H1 (cell line): ENCODE results near the gene NAA11. TPM values are rescaled to one million over a fixed set of nuclear protein-coding genes. Genes with fewer than 3 reads are reported as not detected.

Experiments used
- CTCF ChIA-PET: fragments of 300-600 bp; sonication (Branson Sonifier 250); formaldehyde crosslinking; loops from one replicate; lab custom pipeline; 2021; ENCODE audit not compliant: partially characterized antibody; lab: Charles Lee
- POLR2A ChIA-PET: fragments of 300-600 bp; sonication (Branson Sonifier 250); formaldehyde crosslinking; loops from one replicate; lab custom pipeline; 2021; ENCODE audit warnings: inconsistent platforms; ENCODE audit not compliant: partially characterized antibody; lab: Charles Lee
- DNase-seq, 2 experiments: peaks; one replicate each; pipeline versions ENCODE4 v3.0.0 to v3.0.0-alpha.2; 2010 to 2022; ENCODE audit warnings: low spot score in 2 of 2, low read depth in 1 of 2, mixed read lengths in 1 of 2
- FAIRE-seq: peaks from 2 replicates; lab custom pipeline; 2011; peaks lifted over from hg19 to GRCh38; lab: Jason Lieb, UNC
- H2AFZ ChIP-seq: 2 replicates; pipeline ENCODE4 v1.8.1; 2012; ENCODE audit warnings: low read length, inconsistent platforms
- H2AK5ac ChIP-seq: 2 replicates; pipeline ENCODE4 v1.6.1; 2013; ENCODE audit warnings: low read depth, low read length
- H2BK120ac ChIP-seq: replicated peaks from 2 replicates; pipeline ENCODE3; 2013; ENCODE audit warnings: low read depth, low read length, inconsistent platforms
- H2BK12ac ChIP-seq: 2 replicates; pipeline ENCODE4 v1.6.1; 2013; ENCODE audit warnings: low read depth, low read length
- H2BK15ac ChIP-seq: 2 replicates; pipeline ENCODE4 v1.6.1; 2013; ENCODE audit warnings: low read length
- H2BK20ac ChIP-seq: 2 replicates; pipeline ENCODE4 v1.6.1; 2013; ENCODE audit warnings: low read length
- H2BK5ac ChIP-seq: 2 replicates; pipeline ENCODE4 v1.6.1; 2013; ENCODE audit warnings: low read depth, low read length
- H3K14ac ChIP-seq: 2 replicates; pipeline ENCODE4 v1.6.1; 2013; ENCODE audit warnings: inconsistent platforms; ENCODE audit not compliant: insufficient read length
- H3K18ac ChIP-seq: 2 replicates; pipeline ENCODE4 v1.6.1; 2013; ENCODE audit warnings: low read length; ENCODE audit errors: extremely low read depth
- H3K23ac ChIP-seq: 2 replicates; pipeline ENCODE4 v1.6.1; 2013; ENCODE audit warnings: inconsistent platforms; ENCODE audit not compliant: insufficient read length
- H3K23me2 ChIP-seq: 2 replicates; pipeline ENCODE4 v1.6.1; 2013; ENCODE audit warnings: low read depth, low read length
- H3K27ac ChIP-seq: 2 replicates; pipeline ENCODE4 v1.6.1; 2011; ENCODE audit warnings: low read depth, low read length, inconsistent platforms
- H3K27me3 ChIP-seq, 4 experiments: replicated peaks in 1 of 4; 1 replicate in 1 of 4; 2 replicates in 3 of 4; pipeline versions ENCODE4 v1.6.1 to v1.8.1; 2011 to 2013; ENCODE audit warnings: low read length in 3 of 4, mild to moderate bottlenecking in 3 of 4, inconsistent platforms in 2 of 4, mixed read lengths in 2 of 4, moderate library complexity in 1 of 4; ENCODE audit not compliant: control insufficient read depth in 3 of 4, insufficient read depth in 3 of 4; ENCODE audit errors: extremely low read depth in 1 of 4
- H3K36me3 ChIP-seq, 4 experiments: 2 replicates each; pipeline versions ENCODE4 v1.6.1 to v1.8.1; 2011 to 2013; ENCODE audit warnings: mild to moderate bottlenecking in 4 of 4, low read length in 3 of 4, moderate library complexity in 2 of 4, control low read depth in 1 of 4, inconsistent platforms in 1 of 4; ENCODE audit not compliant: insufficient read depth in 4 of 4, control insufficient read depth in 2 of 4
- H3K4ac ChIP-seq: replicated peaks from 2 replicates; pipeline ENCODE3; 2013; ENCODE audit warnings: low read length, low read depth, mixed read lengths, inconsistent platforms; ENCODE audit not compliant: insufficient read length
- H3K4me1 ChIP-seq, 4 experiments: replicated peaks in 1 of 4; 1 replicate in 1 of 4; 2 replicates in 3 of 4; pipeline versions ENCODE4 v1.6.1 to v1.8.1; 2011 to 2013; ENCODE audit warnings: low read length in 3 of 4, inconsistent platforms in 2 of 4, mixed read lengths in 1 of 4; ENCODE audit not compliant: insufficient read depth in 4 of 4, control insufficient read depth in 3 of 4
- H3K4me2 ChIP-seq, 2 experiments: 2 replicates each; pipeline versions ENCODE4 v1.6.1 to v1.8.1; 2011 to 2013; ENCODE audit warnings: low read depth in 2 of 2, low read length in 2 of 2, control low read depth in 1 of 2, inconsistent platforms in 1 of 2, mild to moderate bottlenecking in 1 of 2; ENCODE audit not compliant: insufficient read depth in 1 of 2
- H3K4me3 ChIP-seq, 4 experiments: fragments of 200-600, 300-600 bp in 1 of 4; sonication (generic), shearing (Covaris generic), sonication (Bioruptor Twin) in 1 of 4; 2 replicates each; pipeline versions ENCODE4 v1.5.1 to v1.8.1; 2011 to 2016; ENCODE audit warnings: low read length in 4 of 4, low read depth in 3 of 4, control low read depth in 2 of 4, inconsistent platforms in 2 of 4, mild to moderate bottlenecking in 2 of 4, mixed read lengths in 1 of 4, moderate library complexity in 1 of 4; ENCODE audit not compliant: insufficient read depth in 2 of 4; ENCODE audit errors: extremely low read depth in 1 of 4
- H3K56ac ChIP-seq: replicated peaks from 2 replicates; pipeline ENCODE3; 2013; ENCODE audit warnings: low read depth, mild to moderate bottlenecking, mixed read lengths, low read length, inconsistent platforms; ENCODE audit not compliant: insufficient read length
- H3K79me1 ChIP-seq: 2 replicates; pipeline ENCODE4 v1.6.1; 2013; ENCODE audit warnings: low read depth, low read length, control low read depth
- H3K79me2 ChIP-seq, 2 experiments: 2 replicates each; pipeline versions ENCODE4 v1.6.1 to v1.8.1; 2012 to 2013; ENCODE audit warnings: low read length in 2 of 2, mild to moderate bottlenecking in 2 of 2, inconsistent platforms in 1 of 2; ENCODE audit not compliant: insufficient read depth in 2 of 2, control insufficient read depth in 1 of 2
- H3K9ac ChIP-seq, 4 experiments: replicated peaks in 1 of 4; 1 replicate in 1 of 4; 2 replicates in 3 of 4; pipeline versions ENCODE4 v1.6.1 to v1.8.1; 2011 to 2013; ENCODE audit warnings: low read depth in 3 of 4, low read length in 3 of 4, control low read depth in 2 of 4, mild to moderate bottlenecking in 2 of 4, moderate library complexity in 2 of 4, inconsistent platforms in 1 of 4; ENCODE audit errors: extremely low read depth in 1 of 4
- H3K9me3 ChIP-seq, 2 experiments: 2 replicates each; pipeline versions ENCODE4 v1.6.1 to v1.8.1; 2012 to 2013; ENCODE audit warnings: mild to moderate bottlenecking in 2 of 2, moderate library complexity in 2 of 2, control low read depth in 1 of 2, inconsistent platforms in 1 of 2, low read depth in 1 of 2, low read length in 1 of 2, mixed read lengths in 1 of 2; ENCODE audit not compliant: insufficient read depth in 2 of 2
- H4K20me1 ChIP-seq, 2 experiments: replicated peaks in 1 of 2; 2 replicates each; pipeline versions ENCODE3 to v1.8.1; 2011 to 2013; ENCODE audit warnings: inconsistent platforms in 2 of 2, low read length in 2 of 2, mild to moderate bottlenecking in 1 of 2; ENCODE audit not compliant: insufficient read depth in 2 of 2, control insufficient read depth in 1 of 2
- H4K5ac ChIP-seq: 2 replicates; pipeline ENCODE4 v1.6.1; 2013; ENCODE audit warnings: low read length, low read depth, mixed read lengths, inconsistent platforms; ENCODE audit not compliant: insufficient read length
- H4K8ac ChIP-seq: 2 replicates; pipeline ENCODE4 v1.8.0; 2013; ENCODE audit warnings: mild to moderate bottlenecking, moderate library complexity, low read length, inconsistent platforms; ENCODE audit not compliant: insufficient read depth; ENCODE audit errors: extremely low read depth
- H4K91ac ChIP-seq: replicated peaks from 2 replicates; pipeline ENCODE3; 2013; ENCODE audit warnings: low read length, mixed read lengths, inconsistent platforms; ENCODE audit not compliant: insufficient read length
- FOSL1 ChIP-seq: IDR thresholded peaks from 2 replicates; pipeline ENCODE4 v1.6.1; 2011; ENCODE audit warnings: mild to moderate bottlenecking, low read depth, low read length, moderate library complexity; ENCODE audit not compliant: insufficient read depth
- POLR2AphosphoS5 ChIP-seq: IDR thresholded peaks from 2 replicates; pipeline ENCODE4 v1.6.1; 2011; ENCODE audit warnings: low read depth, low read length
- TAF1 ChIP-seq: IDR thresholded peaks from 2 replicates; pipeline ENCODE4 v1.6.1; 2011; ENCODE audit warnings: mild to moderate bottlenecking, low read depth, low read length
- WGBS, 2 experiments: shearing (Covaris generic) in 1 of 2; methylation state at CpG; one replicate each; pipeline versions ENCODE4 v1.1.6 to v1.1.7; 2013 to 2015; ENCODE audit warnings: low lambda C conversion rate in 2 of 2, mixed read lengths in 2 of 2, inconsistent platforms in 1 of 2, low coverage in 1 of 2, missing lambda C conversion rate in 1 of 2; ENCODE audit not compliant: insufficient replicate concordance in 2 of 2, insufficient coverage in 1 of 2, insufficient read length in 1 of 2; ENCODE audit errors: extremely low coverage in 1 of 2, missing lambda C conversion rate in 1 of 2; 5-methylcytosine and 5-hydroxymethylcytosine counted together
- polyA plus RNA-seq, 7 experiments: library from polyadenylated mRNA; depleted of rRNA in 3 of 7; stranded (reverse) in 5 of 7; unstranded in 2 of 7; fragments of >200 nt in 5 of 7; fragments of 200-250 nt in 2 of 7; gene quantifications; 1 replicate in 5 of 7; 2 replicates in 1 of 7; 4 replicates in 1 of 7; pipeline versions ENCODE4 v1.2.1 to v1.2.3, GENCODE V29; 2011 to 2013; ENCODE audit warnings: missing spikeins in 2 of 7, mixed read lengths in 2 of 7
- total RNA-seq: library from RNA; stranded (reverse); fragmentation: NEBNext Ultra II Directional; extraction: Animal tissue kit (Norgen Biotek cat#: 25700); gene quantifications from 2 replicates; pipeline ENCODE4 v1.2.1, GENCODE V29; 2021

The NAA11 gene
- total and polyA plus RNA-seq, 2 of the 8 experiments (the other 6 are each of a cell fraction or from before 2014, with no cell fraction given), result not detected

DNA sequence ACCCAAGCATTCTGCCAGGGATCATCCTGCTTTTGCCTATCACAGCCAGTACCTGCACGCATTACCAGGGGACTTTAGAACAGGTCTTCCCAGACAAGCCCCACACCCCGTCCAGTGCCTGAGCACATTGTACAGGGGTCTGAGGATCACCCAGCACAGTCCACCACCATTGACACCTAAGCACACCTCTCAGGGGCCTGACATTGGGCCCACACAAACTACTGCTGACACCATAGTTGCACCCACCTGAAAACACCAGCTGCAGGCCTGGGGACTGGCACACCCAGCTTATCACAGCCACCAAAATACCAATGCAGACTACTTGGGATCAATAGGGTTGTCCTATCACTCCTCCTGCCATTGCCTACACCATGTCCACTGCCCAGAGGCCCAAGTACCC is 14.7 kb upstream of the NAA11 start:
- Histone ChIP-seq H3K4ac (no peak overlapping the region), H3K14ac (no peak overlapping the region), H3K79me2 (no peaks in the 10 kb centered on the region), H3K4me1 (no peaks in the 10 kb centered on the region), H2BK15ac (no peak overlapping the region), H2BK20ac (no peak overlapping the region), H3K56ac (no peak overlapping the region), H2BK5ac (no peak overlapping the region), H3K18ac (no peak overlapping the region), H3K9me3 (peaks cover 0 to 3% of the 10 kb centered on the region in 2 experiments; a peak in 1 of 4 replicates), H3K23me2 (no peaks in the 10 kb centered on the region; the same call in 1 of the 2 replicates), H4K91ac (no peak overlapping the region), H2AFZ (no peak overlapping the region), H3K9ac (no peak overlapping the region), H2BK120ac (no peak overlapping the region), H3K36me3 (no peaks in the 10 kb centered on the region), H4K20me1 (no peaks in the 10 kb centered on the region), H3K23ac (no peak overlapping the region), H4K5ac (no peak overlapping the region), H3K27ac (no peak overlapping the region), H4K8ac (no peak overlapping the region), H2AK5ac (no peak overlapping the region), H3K4me3 (no peak overlapping the region), H3K4me2 (no peak overlapping the region), H3K79me1 (no peaks in the 10 kb centered on the region), H3K27me3 (0 out of 7 replicates have a peak, but pooled peaks cover 0 to 1% (median 0%) of the 10 kb centered on the region in 4 experiments), H2BK12ac (no peak overlapping the region)
- DNase-seq, result no peak
- FAIRE-seq, result no peak
- POLR2A ChIA-PET, result no interaction called here
- WGBS, 2 experiments, result 95% methylated on average over 2 of the region's 2 CpGs; no CpG with 5 or more reads in 1 of the 2 experiments
- CTCF ChIA-PET, result no interaction called here
- no peak for TF ChIP-seq TAF1
- TF ChIP-seq FOSL1, result no peak
- no peak for TF ChIP-seq POLR2AphosphoS5
